Activated CD4-positive, alpha-beta memory T cell treated with anti-CD3 and anti-CD28 coated beads for 36 hours (primary cell): Measurements from ENCODE around the gene PRDM16. TPM values are rescaled to one million over a fixed set of nuclear protein-coding genes. Genes with fewer than 3 reads are reported as not detected.
A peak's percentile ranks its signal among the peaks of the same experiment; 100 is the strongest.

Experiments
- CTCF ChIA-PET: fragments of 350-600 bp; sonication (Branson Sonifier 250); formaldehyde crosslinking; loops from one replicate; lab custom pipeline; 2021; ENCODE audit warnings: antibody characterized with exemption, inconsistent platforms; lab: Charles Lee
- POLR2A ChIA-PET: fragments of 350-600 bp; sonication (Branson Sonifier 250); formaldehyde crosslinking; loops from one replicate; lab custom pipeline; 2021; ENCODE audit warnings: antibody characterized with exemption; lab: Charles Lee
- DNase-seq: peaks from one replicate; pipeline ENCODE4 v3.0.0-alpha.2; 2020
- H3K27ac Mint-ChIP-seq: one replicate; pipeline ENCODE4 v1.8.0; 2021; ENCODE audit warnings: mixed read lengths
- H3K27me3 Mint-ChIP-seq: one replicate; pipeline ENCODE4 v1.8.0; 2021; ENCODE audit warnings: mixed read lengths
- H3K36me3 Mint-ChIP-seq: one replicate; pipeline ENCODE4 v1.8.0; 2021; ENCODE audit warnings: mixed read lengths
- H3K4me1 Mint-ChIP-seq: one replicate; pipeline ENCODE4 v1.8.0; 2021; ENCODE audit warnings: low read depth, mixed read lengths
- H3K4me3 Mint-ChIP-seq: one replicate; pipeline ENCODE4 v1.8.0; 2021; ENCODE audit warnings: mild to moderate bottlenecking, mixed read lengths
- H3K9me3 Mint-ChIP-seq: one replicate; pipeline ENCODE4 v1.8.0; 2021; ENCODE audit warnings: mixed read lengths
- intact Hi-C: fragments of 100-400 bp; cut with micrococcal nuclease; formaldehyde crosslinking; loops from one replicate; pipeline ENCODE4 v1.15.1; 2023
- total RNA-seq, 2 experiments: library from RNA; stranded (reverse); gene quantifications; one replicate each; pipeline ENCODE4 v1.2.3, GENCODE V29; 2021

The PRDM16 gene
- total RNA-seq, 2 experiments from 2014 or later: not detected

- Mint-ChIP-seq H3K36me3 (no peaks in the 10 kb centered on the region), H3K4me3 (no peak overlapping the region), H3K27me3 (no peaks in the 10 kb centered on the region), H3K9me3 (no peaks in the 10 kb centered on the region), H3K4me1 (no peaks in the 10 kb centered on the region), H3K27ac (no peak overlapping the region)
- no peak for DNase-seq
- ChIA-PET POLR2A (interaction anchor here (0.6 kb wide), 1 partner anchor 1617 kb away, joined by 3 read pairs; no protein-coding TSS in a partner anchor), CTCF (no interaction called here)
- intact Hi-C loops: no loop called here
These were observed 206.7 kb downstream of the PRDM16 start for GRCh38 chr1:3275471-3276340.

- H3K9me3 Mint-ChIP-seq: no peaks in the 10 kb centered on the region
- no peaks in the 10 kb centered on the region for H3K36me3 Mint-ChIP-seq
- ChIA-PET POLR2A (no interaction called here), CTCF (no interaction called here)
- H3K27ac Mint-ChIP-seq: no peak overlapping the region
- H3K4me1 Mint-ChIP-seq: no peaks in the 10 kb centered on the region
- no peaks in the 10 kb centered on the region for H3K27me3 Mint-ChIP-seq
- intact Hi-C loops: no loop called here
- DNase-seq: no peak
- no peak overlapping the region for H3K4me3 Mint-ChIP-seq
These were observed 207.4 kb downstream of the PRDM16 start for GRCh38 chr1:3276341-3276800.

GRCh38 chr1:3277011-3277471 lies 208.0 kb downstream of the PRDM16 start:
- intact Hi-C loops: no loop called here

GRCh38 chr1:3277623-3278022 lies 208.6 kb downstream of the PRDM16 start:
- Mint-ChIP-seq H3K27me3 (no peaks in the 10 kb centered on the region), H3K4me3 (no peak overlapping the region), H3K27ac (no peak overlapping the region), H3K36me3 (no peaks in the 10 kb centered on the region), H3K4me1 (no peaks in the 10 kb centered on the region), H3K9me3 (no peaks in the 10 kb centered on the region)
- ChIA-PET CTCF (no interaction called here), POLR2A (no interaction called here)
- intact Hi-C loops: no loop called here
- no peak for DNase-seq

More at GRCh38 chr1:3277011-3277471, 208.0 kb downstream of the PRDM16 start:
- Mint-ChIP-seq H3K9me3 (no peaks in the 10 kb centered on the region), H3K27me3 (no peaks in the 10 kb centered on the region), H3K36me3 (no peaks in the 10 kb centered on the region), H3K27ac (no peak overlapping the region), H3K4me3 (no peak overlapping the region), H3K4me1 (no peaks in the 10 kb centered on the region)
- POLR2A ChIA-PET: no interaction called here
- CTCF ChIA-PET: no interaction called here
- no peak for DNase-seq

- Mint-ChIP-seq H3K4me1 (no peaks in the 10 kb centered on the region), H3K27ac (no peak overlapping the region), H3K9me3 (no peaks in the 10 kb centered on the region), H3K27me3 (no peaks in the 10 kb centered on the region), H3K36me3 (no peaks in the 10 kb centered on the region), H3K4me3 (no peak overlapping the region)
- POLR2A ChIA-PET: no interaction called here
- intact Hi-C loops: no loop called here
- DNase-seq: no peak
- CTCF ChIA-PET: no interaction called here
These were observed 209.6 kb downstream of the PRDM16 start for GRCh38 chr1:3278416-3279181.

- DNase-seq: no peak
- Mint-ChIP-seq H3K4me1 (no peaks in the 10 kb centered on the region), H3K9me3 (no peaks in the 10 kb centered on the region), H3K27ac (no peak overlapping the region), H3K4me3 (no peak overlapping the region), H3K27me3 (no peaks in the 10 kb centered on the region), H3K36me3 (no peaks in the 10 kb centered on the region)
- ChIA-PET CTCF (no interaction called here), POLR2A (no interaction called here)
- intact Hi-C loops: no loop called here
These were observed 210.1 kb downstream of the PRDM16 start for GRCh38 chr1:3279182-3279470.

- no peak for DNase-seq
- H3K9me3 Mint-ChIP-seq: no peaks in the 10 kb centered on the region
- no peaks in the 10 kb centered on the region for H3K4me1 Mint-ChIP-seq
- ChIA-PET POLR2A (no interaction called here), CTCF (no interaction called here)
- H3K36me3 Mint-ChIP-seq: no peaks in the 10 kb centered on the region
- no peaks in the 10 kb centered on the region for H3K27me3 Mint-ChIP-seq
- intact Hi-C loops: no loop called here
- no peak overlapping the region for H3K27ac Mint-ChIP-seq
- H3K4me3 Mint-ChIP-seq: no peak overlapping the region
These were observed 212.7 kb downstream of the PRDM16 start for GRCh38 chr1:3281735-3282134.

GRCh38 chr1:3282186-3282585 lies 213.2 kb downstream of the PRDM16 start:
- CTCF ChIA-PET: no interaction called here
- no peaks in the 10 kb centered on the region for H3K4me1 Mint-ChIP-seq
- H3K36me3 Mint-ChIP-seq: no peaks in the 10 kb centered on the region
- no peak overlapping the region for H3K4me3 Mint-ChIP-seq
- H3K9me3 Mint-ChIP-seq: no peaks in the 10 kb centered on the region
- intact Hi-C loops: no loop called here
- H3K27me3 Mint-ChIP-seq: no peaks in the 10 kb centered on the region
- POLR2A ChIA-PET: no interaction called here
- no peak for DNase-seq
- no peak overlapping the region for H3K27ac Mint-ChIP-seq

GRCh38 chr1:3282656-3283430 lies 213.8 kb downstream of the PRDM16 start:
- Mint-ChIP-seq H3K27ac (no peak overlapping the region), H3K36me3 (no peaks in the 10 kb centered on the region), H3K27me3 (no peaks in the 10 kb centered on the region), H3K4me1 (no peaks in the 10 kb centered on the region), H3K4me3 (no peak overlapping the region), H3K9me3 (no peaks in the 10 kb centered on the region)
- ChIA-PET CTCF (no interaction called here), POLR2A (no interaction called here)
- DNase-seq: no peak
- intact Hi-C loops: no loop called here

GRCh38 chr1:3283849-3284248 lies 214.8 kb downstream of the PRDM16 start:
- DNase-seq: peak; percentile 32
- Mint-ChIP-seq H3K9me3 (no peaks in the 10 kb centered on the region), H3K4me3 (no peak overlapping the region), H3K4me1 (no peaks in the 10 kb centered on the region), H3K27me3 (no peaks in the 10 kb centered on the region), H3K36me3 (no peaks in the 10 kb centered on the region), H3K27ac (no peak overlapping the region)
- CTCF ChIA-PET: no interaction called here
- intact Hi-C loops: no loop called here
- POLR2A ChIA-PET: no interaction called here

GRCh38 chr1:3284691-3285090 lies 215.7 kb downstream of the PRDM16 start:
- Mint-ChIP-seq H3K4me1 (no peaks in the 10 kb centered on the region), H3K9me3 (no peaks in the 10 kb centered on the region), H3K27me3 (no peaks in the 10 kb centered on the region), H3K4me3 (no peak overlapping the region), H3K27ac (no peak overlapping the region), H3K36me3 (no peaks in the 10 kb centered on the region)
- intact Hi-C loops: no loop called here
- DNase-seq: no peak
- ChIA-PET CTCF (no interaction called here), POLR2A (no interaction called here)

GRCh38 chr1:3285106-3285740 lies 216.2 kb downstream of the PRDM16 start:
- DNase-seq: no peak
- POLR2A ChIA-PET: no interaction called here
- Mint-ChIP-seq H3K27me3 (no peaks in the 10 kb centered on the region), H3K36me3 (no peaks in the 10 kb centered on the region), H3K9me3 (no peaks in the 10 kb centered on the region), H3K4me3 (no peak overlapping the region), H3K4me1 (no peaks in the 10 kb centered on the region), H3K27ac (no peak overlapping the region)
- intact Hi-C loops: no loop called here
- CTCF ChIA-PET: no interaction called here
